ENCODE data around the gene PKD1L1.

The PKD1L1 gene

GRCh38 chr7:47897831-47898230 lies 50.4 kb downstream of the PKD1L1 start:
- FAIRE-seq, result no peak

- FAIRE-seq, result no peak
These were observed 51.4 kb downstream of the PKD1L1 start for GRCh38 chr7:47896809-47897423.

GRCh38 chr7:47895026-47895425 lies 53.2 kb downstream of the PKD1L1 start:
- FAIRE-seq, result no peak

- no peak for FAIRE-seq
These were observed 54.4 kb downstream of the PKD1L1 start for GRCh38 chr7:47893721-47894365.

GRCh38 chr7:47893238-47893637 lies 55.0 kb downstream of the PKD1L1 start:
- no peak for FAIRE-seq

GRCh38 chr7:47890606-47891005 lies 57.7 kb downstream of the PKD1L1 start:
- no peak for FAIRE-seq

GRCh38 chr7:47890125-47890524 lies 58.1 kb downstream of the PKD1L1 start:
- no peak for FAIRE-seq

- no peak for FAIRE-seq
These were observed 58.5 kb downstream of the PKD1L1 start for GRCh38 chr7:47889723-47890122.

GRCh38 chr7:47888371-47889265 lies 59.6 kb downstream of the PKD1L1 start:
- no peak for FAIRE-seq

- no peak for FAIRE-seq
These were observed 61.1 kb downstream of the PKD1L1 start for GRCh38 chr7:47887016-47887640.

GRCh38 chr7:47885987-47886811 lies 62.1 kb downstream of the PKD1L1 start:
- no peak for FAIRE-seq

- no peak for FAIRE-seq
These were observed 62.8 kb downstream of the PKD1L1 start for GRCh38 chr7:47885309-47885986.

GRCh38 chr7:47884675-47885074 lies 63.6 kb downstream of the PKD1L1 start:
- no peak for FAIRE-seq

- no peak for FAIRE-seq
These were observed 65.6 kb downstream of the PKD1L1 start for GRCh38 chr7:47882635-47883034.

- no peak for FAIRE-seq
These were observed 67.0 kb downstream of the PKD1L1 start for GRCh38 chr7:47881256-47881655.

GRCh38 chr7:47878662-47879061 lies 69.6 kb downstream of the PKD1L1 start:
- no peak for FAIRE-seq

GRCh38 chr7:47877336-47877735 lies 70.9 kb downstream of the PKD1L1 start:
- no peak for FAIRE-seq

- FAIRE-seq, result no peak
These were observed 72.1 kb downstream of the PKD1L1 start for GRCh38 chr7:47875998-47876744.

GRCh38 chr7:47875406-47875805 lies 72.9 kb downstream of the PKD1L1 start:
- no peak for FAIRE-seq

- FAIRE-seq, result no peak
These were observed 74.5 kb downstream of the PKD1L1 start for GRCh38 chr7:47873762-47874161.

GRCh38 chr7:47867286-47867685 lies 81.0 kb downstream of the PKD1L1 start:
- no peak for FAIRE-seq

Data from colon (tissue), 2 donors.